GM10248 (cell line): ENCODE measurements around the gene SDCBP2.

Source experiments
- CTCF ChIA-PET: fragments of 300-600 bp; sonication (Branson Sonifier 250); formaldehyde crosslinking; extraction: SDS; loops from one replicate; lab custom pipeline; 2021; ENCODE audit warnings: antibody characterized with exemption; lab: Yijun Ruan, JAX
- POLR2A ChIA-PET: fragments of 350-650 bp; sonication (Branson Sonifier 250); formaldehyde crosslinking; extraction: SDS; loops from one replicate; lab custom pipeline; 2020; ENCODE audit warnings: antibody characterized with exemption; lab: Yijun Ruan, JAX
- DNase-seq: peaks from one replicate; pipeline ENCODE4 v3.0.0; 2012; ENCODE audit errors: extremely low spot score
- CTCF ChIP-seq: IDR thresholded peaks from 2 replicates; pipeline ENCODE4 v1.5.1; 2012; ENCODE audit warnings: mild to moderate bottlenecking, low read depth; ENCODE audit errors: extremely low read depth, missing control alignments, control extremely low read depth

The SDCBP2 gene

GRCh38 chr20:1296922-1297321 lies 32.0 kb downstream of the SDCBP2 start:
- POLR2A ChIA-PET, result no interaction called here
- CTCF ChIA-PET, result no interaction called here

GRCh38 chr20:1296117-1296610 lies 32.8 kb downstream of the SDCBP2 start:
- POLR2A ChIA-PET, result no interaction called here
- DNase-seq, result no peak
- no peak for TF ChIP-seq CTCF
- CTCF ChIA-PET, result no interaction called here

More at GRCh38 chr20:1296922-1297321, 32.0 kb downstream of the SDCBP2 start:
- no peak for TF ChIP-seq CTCF
- no peak for DNase-seq

- TF ChIP-seq CTCF, result no peak
- ChIA-PET POLR2A (no interaction called here), CTCF (no interaction called here)
- DNase-seq, result no peak
Observed at GRCh38 chr20:1295276-1295930, 33.5 kb downstream of the SDCBP2 start.

- CTCF ChIA-PET, result no interaction called here
- no peak for DNase-seq
- TF ChIP-seq CTCF, result no peak
- POLR2A ChIA-PET, result no interaction called here
Observed at GRCh38 chr20:1294497-1294896, 34.4 kb downstream of the SDCBP2 start.

- no peak for DNase-seq
- TF ChIP-seq CTCF, result no peak
- ChIA-PET POLR2A (no interaction called here), CTCF (interaction anchor here (1.5 kb wide), 1 partner anchor 10 kb away, joined by 6 read pairs; no protein-coding TSS in a partner anchor)
Observed at GRCh38 chr20:1293641-1294379, 35.1 kb downstream of the SDCBP2 start.

GRCh38 chr20:1292620-1293019 lies 36.3 kb downstream of the SDCBP2 start:
- ChIA-PET CTCF (interaction anchor here (1.5 kb wide), 1 partner anchor 9 kb away, joined by 6 read pairs; no protein-coding TSS in a partner anchor), POLR2A (no interaction called here)
- no peak for TF ChIP-seq CTCF
- DNase-seq, result no peak
